Small intestine (tissue), 7 donors: ENCODE measurements around the gene IGIP. TPM values are rescaled to one million over a fixed set of nuclear protein-coding genes. Genes with fewer than 3 reads are reported as not detected.
A peak's percentile ranks its signal among the peaks of the same experiment; 100 is the strongest.

Experiments
- DNase-seq, 2 donors: peaks; one replicate each; pipeline versions ENCODE4 v3.0.0 to v3.0.0-alpha.2; 2013
- FAIRE-seq: peaks from 2 replicates; lab custom pipeline; 2012; peaks lifted over from hg19 to GRCh38; lab: Jason Lieb, UNC
- H3K27ac ChIP-seq, 3 donors: one replicate each; pipeline ENCODE4 v1.5.1; 2013; ENCODE audit warnings: low read length in 2 of 3, mild to moderate bottlenecking in 2 of 3, control low read depth in 1 of 3, inconsistent platforms in 1 of 3, low read depth in 1 of 3, moderate library complexity in 1 of 3
- H3K27me3 ChIP-seq, 3 donors: one replicate each; pipeline ENCODE4 v1.6.1; 2013; ENCODE audit warnings: low read length in 3 of 3, inconsistent platforms in 1 of 3; ENCODE audit not compliant: control insufficient read depth in 3 of 3, insufficient read depth in 3 of 3
- H3K36me3 ChIP-seq, 3 donors: one replicate each; pipeline ENCODE4 v1.6.1; 2013; ENCODE audit warnings: low read length in 3 of 3, inconsistent platforms in 1 of 3, low read depth in 1 of 3, mild to moderate bottlenecking in 1 of 3, moderate library complexity in 1 of 3; ENCODE audit not compliant: control insufficient read depth in 3 of 3, insufficient read depth in 2 of 3
- H3K4me1 ChIP-seq, 3 donors: one replicate each; pipeline ENCODE4 v1.6.1; 2013; ENCODE audit warnings: low read length in 2 of 3, inconsistent platforms in 1 of 3, low read depth in 1 of 3, mild to moderate bottlenecking in 1 of 3, moderate library complexity in 1 of 3; ENCODE audit not compliant: control insufficient read depth in 3 of 3, insufficient read depth in 2 of 3
- H3K4me3 ChIP-seq, 3 donors: one replicate each; pipeline ENCODE4 v1.5.1; 2013; ENCODE audit warnings: low read length in 3 of 3, control low read depth in 1 of 3, inconsistent platforms in 1 of 3, low read depth in 1 of 3, mild to moderate bottlenecking in 1 of 3, moderate library complexity in 1 of 3
- H3K9me3 ChIP-seq, 2 donors: one replicate each; pipeline ENCODE4 v1.6.1; 2013; ENCODE audit warnings: low read depth in 1 of 2, low read length in 1 of 2; ENCODE audit not compliant: control insufficient read depth in 2 of 2, insufficient read depth in 1 of 2
- WGBS, 3 donors: extraction: QIAGEN DNeasy Blood & Tissue Kit; methylation state at CpG; one replicate each; pipeline ENCODE4 v1.1.7; 2013; 5-methylcytosine and 5-hydroxymethylcytosine counted together
- polyA plus RNA-seq, 4 donors: library from polyadenylated mRNA; stranded (reverse) in 3 of 4; unstranded in 1 of 4; fragments of 200-250 nt in 3 of 4; fragments of 120-200 nt in 1 of 4; gene quantifications; one replicate each; pipeline versions ENCODE4 v1.2.1 to v1.2.3, GENCODE V29; 2013
- donor health status: healthy with polysubstance abuse.
- donor health status: control.
- donor health status: control.
- donor health status: Bipolar disorder and iron deficiency.
- donor health status: healthy.

The IGIP gene
- polyA plus RNA-seq, 4 donors, result 4.6 to 10.1 (median 7.9) TPM

GRCh38 chr5:140108093-140109017 lies 17.4 kb upstream of the IGIP start:
- Histone ChIP-seq H3K4me3 (peak overlapping the region; percentile 67 to 69 (median 68)), H3K27me3 (peaks cover 0 to 52% (median 0%) of the 10 kb centered on the region in 3 donors), H3K4me1 (peaks cover 3 to 26% (median 18%) of the 10 kb centered on the region in 3 donors), H3K36me3 (no peaks in the 10 kb centered on the region), H3K27ac (peak overlapping the region; percentile 90 to 99 (median 96)), H3K9me3 (no peaks in the 10 kb centered on the region)
- peak; percentile 49 to 60 for DNase-seq
- WGBS, 3 donors, result 1 to 3% (median 2%) methylated on average over 39 to 52 of the region's 52 CpGs
- no peak for FAIRE-seq

DNA sequence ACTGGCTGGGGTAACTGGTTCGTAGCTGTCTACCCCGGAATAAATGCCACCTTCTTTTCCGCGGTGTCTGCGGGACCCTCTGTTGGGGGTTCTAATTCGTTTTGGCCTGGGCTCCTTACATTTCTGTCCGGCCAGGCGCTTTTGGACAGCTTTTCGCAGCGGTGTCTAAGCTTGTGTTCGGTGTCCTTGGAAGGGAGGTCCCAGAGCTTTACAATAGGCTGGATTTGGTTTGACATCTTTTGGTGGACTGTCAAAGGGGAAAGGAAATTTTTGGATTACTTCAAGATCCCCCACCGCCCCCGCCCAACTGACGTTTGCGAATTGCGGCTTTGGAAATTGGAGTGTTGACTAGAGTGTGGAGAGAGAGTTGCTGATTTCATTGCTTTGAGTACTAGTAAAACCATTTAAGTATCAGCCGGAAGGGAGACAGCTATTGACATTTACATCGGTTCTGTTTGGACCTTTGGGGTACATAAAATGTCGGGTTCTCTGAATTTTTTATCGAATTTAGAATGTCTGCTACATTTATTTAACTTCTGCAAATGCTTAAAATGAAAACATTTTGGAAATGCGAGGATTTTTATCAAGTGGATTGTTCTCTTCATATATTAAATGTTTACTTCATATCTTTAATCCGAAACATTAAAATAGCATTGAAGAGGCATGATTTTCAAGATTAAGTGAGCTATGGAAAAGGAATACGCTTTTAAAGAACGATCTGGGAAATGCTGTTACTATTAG lies 16.5 kb upstream of the IGIP start:
- H3K4me1 ChIP-seq, result peaks cover 3 to 27% (median 18%) of the 10 kb centered on the region in 3 donors
- FAIRE-seq (no peak), DNase-seq (peak; percentile 29 to 63)
- no peaks in the 10 kb centered on the region for H3K9me3 ChIP-seq
- no peaks in the 10 kb centered on the region for H3K36me3 ChIP-seq
- H3K27me3 ChIP-seq, result peaks cover 0 to 51% (median 0%) of the 10 kb centered on the region in 3 donors
- H3K4me3 ChIP-seq, result peak overlapping the region; percentile 67 to 69 (median 68)
- no peak overlapping the region for H3K27ac ChIP-seq
- 21 to 41% (median 29%) methylated on average over 24 of the region's 24 CpGs for WGBS, 3 donors

DNA sequence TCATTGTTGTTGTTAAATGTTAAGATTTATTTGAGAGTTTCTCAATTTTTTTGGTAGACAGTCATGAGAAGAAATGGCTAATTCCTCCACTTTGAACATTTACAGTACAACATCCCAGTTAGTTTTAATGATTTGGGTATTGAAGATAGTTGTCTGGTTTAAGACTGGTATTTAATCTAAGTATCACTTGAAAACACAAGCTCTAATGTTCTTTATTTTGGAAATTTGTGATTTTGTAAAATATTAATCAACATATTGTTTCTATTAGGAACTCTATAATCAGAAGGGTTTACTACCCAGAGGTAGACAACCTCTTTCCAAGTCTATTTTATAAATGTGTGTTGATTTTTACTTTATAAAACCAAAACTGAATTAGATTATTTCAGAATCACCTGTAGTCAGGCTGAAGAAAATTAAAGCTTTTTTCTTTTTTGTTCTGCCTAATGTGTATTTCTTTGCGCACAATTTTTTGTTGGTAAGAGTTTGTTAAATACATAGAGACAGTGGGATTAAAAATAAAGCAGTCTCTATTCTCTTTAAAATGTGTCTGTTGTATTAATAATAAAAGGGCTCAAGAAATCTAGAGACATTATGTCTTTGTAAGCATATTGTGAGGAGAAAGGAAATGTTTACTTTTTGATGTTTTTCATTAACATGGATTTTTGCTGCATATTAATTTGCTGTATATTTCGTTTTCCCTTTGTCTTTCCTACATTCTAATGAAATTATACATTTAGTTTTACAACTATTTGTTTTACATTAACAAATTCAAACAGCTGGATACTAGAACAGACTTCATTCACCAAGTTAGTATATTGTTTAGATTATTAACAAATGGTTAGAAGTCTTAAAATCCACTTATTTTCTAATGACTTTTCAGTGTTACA lies 15.7 kb upstream of the IGIP start:
- no peak overlapping the region for H3K27ac ChIP-seq
- whole genome bisulfite sequencing, 3 donors, result 83 to 87% (median 85%) methylated on average over 2 of the region's 2 CpGs
- DNase-seq (peak in 1 of 2 donors; percentile 46), FAIRE-seq (no peak)
- peaks cover 0 to 49% (median 0%) of the 10 kb centered on the region in 3 donors for H3K27me3 ChIP-seq
- H3K4me3 ChIP-seq, result no peak overlapping the region
- no peaks in the 10 kb centered on the region for H3K9me3 ChIP-seq
- peaks cover 3 to 27% (median 18%) of the 10 kb centered on the region in 3 donors for H3K4me1 ChIP-seq
- H3K36me3 ChIP-seq, result peaks cover 0 to 3% (median 0%) of the 10 kb centered on the region in 3 donors

DNA sequence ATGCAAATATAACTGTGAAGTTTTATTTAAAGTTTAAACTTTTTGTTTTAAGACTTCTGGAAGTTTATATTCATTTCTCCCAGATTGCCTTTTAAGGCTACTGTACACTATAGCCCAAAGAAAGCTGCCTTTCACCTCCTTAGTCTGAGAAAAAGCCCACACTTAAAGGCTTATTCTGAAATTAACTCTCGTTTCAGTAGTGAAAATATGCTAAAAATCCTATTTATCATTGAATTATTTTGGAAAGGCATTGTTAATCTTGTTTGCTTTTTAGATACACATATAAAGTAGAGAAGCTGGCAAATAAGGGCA lies 15.1 kb upstream of the IGIP start:
- DNase-seq, result no peak
- Histone ChIP-seq H3K4me1 (peaks cover 3 to 27% (median 18%) of the 10 kb centered on the region in 3 donors), H3K27me3 (peaks cover 0 to 49% (median 0%) of the 10 kb centered on the region in 3 donors), H3K9me3 (no peaks in the 10 kb centered on the region), H3K4me3 (no peak overlapping the region), H3K27ac (no peak overlapping the region), H3K36me3 (peaks cover 0 to 3% (median 0%) of the 10 kb centered on the region in 3 donors)
- 62 to 73% (median 70%) methylated on average over 1 of the region's 1 CpG for WGBS, 3 donors
- FAIRE-seq, result no peak

DNA sequence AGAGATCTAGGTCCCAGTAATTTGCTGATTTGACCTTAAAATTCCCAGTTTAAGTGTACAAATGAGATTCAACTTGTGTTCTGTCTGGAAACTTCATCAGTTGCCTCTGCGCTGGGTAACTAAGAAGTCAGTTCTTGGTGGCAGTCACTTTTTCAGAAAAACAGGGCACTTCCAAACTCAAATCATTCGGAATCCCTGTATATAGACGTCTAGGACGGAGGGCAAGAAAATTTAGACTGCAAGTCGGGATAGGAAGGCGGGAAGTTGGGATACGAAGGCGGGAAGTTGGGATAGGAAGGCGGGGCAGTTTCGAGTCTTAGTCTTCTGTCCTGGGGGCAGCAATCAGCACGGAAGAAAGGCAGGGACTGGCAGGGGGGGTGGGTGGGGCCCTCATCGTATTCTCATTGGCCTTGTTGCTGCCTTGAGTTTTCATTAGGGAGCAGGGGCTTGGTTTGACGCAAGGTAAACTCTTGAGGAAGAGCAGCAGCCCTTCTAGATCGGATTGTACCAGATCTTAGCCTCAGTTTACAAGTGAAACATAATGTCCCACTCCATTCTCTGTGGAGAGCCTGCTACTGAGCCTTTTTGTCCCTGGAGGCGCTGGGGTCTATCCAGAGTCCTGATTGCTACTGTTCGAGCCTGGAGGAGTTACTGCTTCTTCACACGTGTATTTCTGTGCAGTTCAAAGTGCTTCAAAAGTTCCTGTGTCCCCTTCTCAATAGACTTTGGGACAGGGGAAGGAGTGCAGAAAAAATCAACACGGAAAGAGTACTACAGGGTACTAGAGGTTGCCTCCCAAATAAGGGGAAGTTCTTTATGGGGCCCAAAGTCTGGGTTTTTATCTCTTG lies 14.5 kb upstream of the IGIP start:
- Histone ChIP-seq H3K9me3 (no peaks in the 10 kb centered on the region), H3K36me3 (peaks cover 0 to 3% (median 0%) of the 10 kb centered on the region in 3 donors), H3K27me3 (peaks cover 0 to 49% (median 0%) of the 10 kb centered on the region in 3 donors), H3K4me1 (peaks cover 3 to 30% (median 18%) of the 10 kb centered on the region in 3 donors), H3K4me3 (no peak overlapping the region), H3K27ac (no peak overlapping the region)
- no peak for FAIRE-seq
- peak in 1 of 2 donors; percentile 25 for DNase-seq
- 71 to 82% (median 75%) methylated on average over 18 of the region's 18 CpGs for WGBS, 3 donors

DNA sequence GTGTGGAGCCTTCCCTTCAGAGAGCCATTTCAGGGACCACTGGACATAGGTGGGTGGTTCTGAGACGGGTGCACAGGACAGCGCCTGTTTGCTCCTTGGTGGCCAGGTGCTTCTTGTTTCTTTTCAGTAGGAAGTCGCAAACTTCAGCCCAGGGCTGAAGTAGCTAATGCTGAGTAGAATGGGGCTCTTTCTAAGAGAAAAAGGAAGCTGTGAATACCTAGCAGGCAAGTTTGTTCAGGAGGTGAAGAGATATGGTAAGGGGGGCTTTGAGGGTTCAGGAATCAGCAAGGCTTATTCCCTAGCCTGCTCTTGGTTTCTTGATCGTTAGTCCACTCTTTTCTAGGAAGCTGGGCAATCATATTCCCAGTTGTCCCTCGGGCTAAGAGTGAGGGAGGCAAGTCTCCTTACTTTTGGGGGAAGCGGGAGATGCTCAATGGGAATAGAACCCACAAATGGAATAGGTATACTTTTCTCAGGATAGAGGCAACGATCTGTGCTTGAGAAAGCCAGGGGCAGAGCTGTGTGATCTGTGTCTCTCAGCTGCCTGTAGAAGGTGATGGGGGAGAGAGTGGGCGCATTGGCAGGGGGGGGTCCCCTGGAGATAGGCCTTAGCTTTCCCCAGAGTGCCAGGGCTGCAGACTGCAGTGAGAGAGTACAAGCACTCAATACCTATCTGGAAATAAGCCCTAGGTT lies 13.7 kb upstream of the IGIP start:
- DNase-seq, result no peak
- 66 to 77% (median 70%) methylated on average over 8 of the region's 8 CpGs for WGBS, 3 donors
- no peaks in the 10 kb centered on the region for H3K9me3 ChIP-seq
- peaks cover 3 to 29% (median 18%) of the 10 kb centered on the region in 3 donors for H3K4me1 ChIP-seq
- no peak for FAIRE-seq
- H3K36me3 ChIP-seq, result peaks cover 0 to 3% (median 0%) of the 10 kb centered on the region in 3 donors
- no peak overlapping the region for H3K4me3 ChIP-seq
- peaks cover 0 to 49% (median 0%) of the 10 kb centered on the region in 3 donors for H3K27me3 ChIP-seq
- no peak overlapping the region for H3K27ac ChIP-seq

- no peaks in the 10 kb centered on the region for H3K9me3 ChIP-seq
- WGBS, 3 donors, result 31 to 37% (median 33%) methylated on average over 12 to 13 of the region's 13 CpGs
- no peak for DNase-seq
- FAIRE-seq, result no peak
- H3K36me3 ChIP-seq, result peaks cover 0 to 3% (median 0%) of the 10 kb centered on the region in 3 donors
- H3K4me1 ChIP-seq, result peaks cover 3 to 28% (median 18%) of the 10 kb centered on the region in 3 donors
- no peak overlapping the region for H3K27ac ChIP-seq
- H3K4me3 ChIP-seq, result peak overlapping the region; percentile 51 to 94 (median 90)
- H3K27me3 ChIP-seq, result peaks cover 0 to 48% (median 0%) of the 10 kb centered on the region in 3 donors
Measured at GRCh38 chr5:140112685-140113179, 13.0 kb upstream of the IGIP start.
